ENCODE data around the gene DRD5. TPM values are rescaled to one million over a fixed set of nuclear protein-coding genes. Genes with fewer than 3 reads are reported as not detected.

The DRD5 gene
- total RNA-seq (2022; extraction: Qiagen RNA extraction) = 0.03 TPM in 1 of 5 replicates, not detected in the others

DNA sequence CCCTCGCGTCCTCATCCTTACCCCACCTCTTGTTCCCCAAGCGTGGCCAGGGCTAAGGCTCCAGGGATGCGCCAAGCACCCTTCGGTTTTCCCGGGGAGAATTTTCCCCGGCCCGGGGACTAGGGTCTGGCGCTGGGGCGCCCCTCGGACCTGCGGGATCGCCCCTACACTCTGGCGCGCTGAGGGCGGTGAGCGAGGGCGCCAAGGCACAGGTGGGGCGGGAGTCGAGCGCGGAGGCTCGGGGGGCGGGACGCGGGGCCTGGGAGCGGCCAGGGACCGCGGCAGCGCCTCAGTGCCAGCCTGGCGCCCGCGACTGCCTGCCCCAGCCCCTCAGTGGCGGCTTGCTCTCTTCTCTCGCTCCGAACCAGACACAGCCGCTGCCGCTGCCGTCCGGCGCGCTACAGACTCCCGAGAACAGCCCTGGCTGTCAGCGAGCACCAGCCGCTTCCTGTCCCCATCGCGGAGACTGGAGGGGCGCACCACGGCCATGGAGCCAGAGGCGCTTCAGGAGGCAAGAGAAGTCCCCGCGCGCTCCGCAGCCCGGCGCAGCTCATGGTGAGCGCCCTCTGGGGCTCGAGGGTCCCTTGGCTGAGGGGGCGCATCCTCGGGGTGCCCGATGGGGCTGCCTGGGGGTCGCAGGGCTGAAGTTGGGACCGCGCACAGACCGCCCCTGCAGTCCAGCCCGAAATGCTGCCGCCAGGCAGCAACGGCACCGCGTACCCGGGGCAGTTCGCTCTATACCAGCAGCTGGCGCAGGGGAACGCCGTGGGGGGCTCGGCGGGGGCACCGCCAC is at the start of gene DRD5:
TSS of gene DRD5 (plus strand) at position 292 of the 793 bp plus-strand sequence. CDS start at position 688, 396 bp downstream.

Other genes with a start within 250 kb of the DRD5 start
- gene SLC2A9, start 239.9 kb downstream of the DRD5 start, total RNA-seq (2022; extraction: Qiagen RNA extraction) = 0.31 to 0.69 TPM (median 0.59 TPM) in 5 replicates

Data from A549 treated with Hydrocortisone at 1 μM for 4 hours (cell line).